Measurements from ENCODE around the gene UBE3D.

GRCh38 chr6:83053678-83054077 lies 12.0 kb downstream of the UBE3D start:
- no peak for TF ChIP-seq CTCF (conservative IDR thresholded peaks at IDR 0.05)
- no peak for TF ChIP-seq EZH2 (IDR thresholded peaks at IDR 0.05; ENCODE audit: low read depth)
